Panc1 (cell line): ENCODE data around the gene MAP2K5.

Experiments
- TCF7L2 ChIP-seq: IDR thresholded peaks from 2 replicates; pipeline ENCODE4 v1.6.1; 2011; ENCODE audit warnings: mild to moderate bottlenecking, low read depth, low read length, inconsistent platforms
- TF ChIP-seq, protein P1 (sequence below): fragments of 450-650 bp; IDR thresholded peaks from 2 replicates; pipeline ENCODE4 v1.5.1; 2017; ENCODE audit warnings: mild to moderate bottlenecking

DNA sequence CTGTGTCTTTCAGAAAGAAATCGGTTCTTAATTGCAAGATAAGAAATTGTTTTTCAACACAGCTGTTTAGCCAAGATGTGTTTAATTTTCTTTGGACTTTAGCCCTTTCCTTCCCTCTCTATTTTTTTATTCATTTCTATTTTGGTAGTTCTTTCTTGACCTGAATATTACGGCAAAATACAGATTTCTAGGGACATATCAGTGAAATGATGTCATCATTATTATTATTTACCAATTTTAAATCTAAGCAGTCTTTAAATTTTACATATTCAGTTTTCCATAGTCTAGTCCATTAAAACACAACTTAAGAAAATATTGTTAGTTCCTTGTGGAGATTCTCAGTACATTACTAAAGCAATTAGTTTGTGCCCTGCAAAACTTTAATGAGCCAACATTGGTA, 104.3 kb downstream of the MAP2K5 start:
- TF ChIP-seq TCF7L2: no peak
- TF ChIP-seq, protein P1, sequence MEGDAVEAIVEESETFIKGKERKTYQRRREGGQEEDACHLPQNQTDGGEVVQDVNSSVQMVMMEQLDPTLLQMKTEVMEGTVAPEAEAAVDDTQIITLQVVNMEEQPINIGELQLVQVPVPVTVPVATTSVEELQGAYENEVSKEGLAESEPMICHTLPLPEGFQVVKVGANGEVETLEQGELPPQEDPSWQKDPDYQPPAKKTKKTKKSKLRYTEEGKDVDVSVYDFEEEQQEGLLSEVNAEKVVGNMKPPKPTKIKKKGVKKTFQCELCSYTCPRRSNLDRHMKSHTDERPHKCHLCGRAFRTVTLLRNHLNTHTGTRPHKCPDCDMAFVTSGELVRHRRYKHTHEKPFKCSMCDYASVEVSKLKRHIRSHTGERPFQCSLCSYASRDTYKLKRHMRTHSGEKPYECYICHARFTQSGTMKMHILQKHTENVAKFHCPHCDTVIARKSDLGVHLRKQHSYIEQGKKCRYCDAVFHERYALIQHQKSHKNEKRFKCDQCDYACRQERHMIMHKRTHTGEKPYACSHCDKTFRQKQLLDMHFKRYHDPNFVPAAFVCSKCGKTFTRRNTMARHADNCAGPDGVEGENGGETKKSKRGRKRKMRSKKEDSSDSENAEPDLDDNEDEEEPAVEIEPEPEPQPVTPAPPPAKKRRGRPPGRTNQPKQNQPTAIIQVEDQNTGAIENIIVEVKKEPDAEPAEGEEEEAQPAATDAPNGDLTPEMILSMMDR: no peak
